ENCODE measurements around the gene PRRT1. TPM values are rescaled to one million over a fixed set of nuclear protein-coding genes. Genes with fewer than 3 reads are reported as not detected.

PRRT1 gene
- total RNA-seq, 2 donors from 2014 or later = 0.72 to 0.90 TPM

DNA sequence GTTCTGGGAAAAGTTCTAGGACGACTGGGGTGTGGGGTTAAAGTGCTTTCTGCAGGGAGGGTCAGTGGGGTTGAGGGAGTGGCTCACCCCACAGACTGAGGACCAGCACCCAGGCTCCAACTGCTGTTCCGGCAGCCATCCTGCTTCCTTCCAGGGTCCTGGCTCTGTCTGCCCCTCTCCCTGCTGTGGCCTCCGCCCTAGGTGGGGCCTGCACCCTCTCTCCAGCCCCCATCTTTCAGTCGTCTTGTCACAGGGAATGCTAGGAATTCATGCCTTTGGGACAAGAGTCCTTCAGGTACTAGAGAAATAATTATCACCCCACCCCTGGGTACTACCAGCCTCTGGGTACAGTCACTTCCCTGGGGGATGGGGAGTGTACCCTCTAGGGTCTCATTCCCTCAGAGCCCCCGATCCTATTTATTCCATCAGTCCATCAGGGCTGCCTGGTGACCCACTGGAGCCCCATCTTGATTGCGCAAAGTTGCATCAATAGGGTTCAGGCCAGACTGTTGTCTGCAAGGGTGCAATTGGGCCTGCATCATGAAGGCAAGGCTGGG lies 32.4 kb upstream of the PRRT1 start, which contains the start of gene AGER:
Gene AGER, minus strand, starts transcription at position 170 of the 557 bp plus-strand sequence. Its CDS starts 31 bp downstream, at position 139.
- intact Hi-C loops (cut with DNase I) = no loop called here
- Histone ChIP-seq H3K36me3 (peaks cover 4% of the 10 kb centered on the region), H3K9ac (ENCODE audit: low read depth in 2 of 2, low read length in 2 of 2) (no peak within 1 kb of the TSS), H3K27me3 (no peaks in the 10 kb centered on the region), H3K9me3 (no peaks in the 10 kb centered on the region), H3K4me3 (no peak within 1 kb of the TSS), H3K4me1 (peaks cover 3% of the 10 kb centered on the region), H3K27ac (no peak within 1 kb of the TSS)
- no peak for TF ChIP-seq CTCF (IDR thresholded peaks at IDR 0.05)
- DNase-seq = no peak

DNA sequence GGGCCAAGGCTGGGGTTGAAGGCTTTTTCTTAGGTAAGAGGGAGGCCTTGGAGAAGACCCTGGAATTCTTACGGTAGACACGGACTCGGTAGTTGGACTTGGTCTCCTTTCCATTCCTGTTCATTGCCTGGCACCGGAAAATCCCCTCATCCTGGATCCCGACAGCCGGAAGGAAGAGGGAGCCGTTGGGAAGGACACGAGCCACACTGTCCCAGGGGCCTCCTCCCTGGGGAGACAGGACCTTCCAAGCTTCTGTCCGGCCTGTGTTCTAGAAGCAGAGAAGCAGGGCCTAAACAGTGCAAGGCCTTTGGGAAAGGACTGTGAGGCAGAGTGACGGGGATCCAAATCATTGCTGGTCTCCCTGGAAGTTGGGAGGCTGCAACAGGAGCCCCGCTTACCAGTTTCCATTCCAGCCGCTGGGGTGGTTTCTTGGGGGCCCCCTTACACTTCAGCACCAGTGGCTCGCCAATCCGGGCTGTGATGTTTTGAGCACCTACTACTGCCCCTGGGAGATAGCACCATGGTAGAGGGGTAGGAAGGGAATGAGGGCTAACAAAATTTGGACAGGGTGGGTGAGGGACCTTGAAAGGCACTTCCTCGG lies 31.8 kb upstream of the PRRT1 start:
- no peak overlapping the region for H3K9ac ChIP-seq (ENCODE audit: low read depth in 2 of 2, low read length in 2 of 2)
- no peak overlapping the region for H3K27ac ChIP-seq
- no peak for DNase-seq
- intact Hi-C loops (cut with DNase I) = no loop called here
- no peaks in the 10 kb centered on the region for H3K27me3 ChIP-seq
- H3K4me3 ChIP-seq = no peak overlapping the region
- H3K4me1 ChIP-seq = peaks cover 6% of the 10 kb centered on the region
- H3K9me3 ChIP-seq = no peaks in the 10 kb centered on the region
- TF ChIP-seq CTCF (IDR thresholded peaks at IDR 0.05) = no peak
- peaks cover 4% of the 10 kb centered on the region for H3K36me3 ChIP-seq

DNA sequence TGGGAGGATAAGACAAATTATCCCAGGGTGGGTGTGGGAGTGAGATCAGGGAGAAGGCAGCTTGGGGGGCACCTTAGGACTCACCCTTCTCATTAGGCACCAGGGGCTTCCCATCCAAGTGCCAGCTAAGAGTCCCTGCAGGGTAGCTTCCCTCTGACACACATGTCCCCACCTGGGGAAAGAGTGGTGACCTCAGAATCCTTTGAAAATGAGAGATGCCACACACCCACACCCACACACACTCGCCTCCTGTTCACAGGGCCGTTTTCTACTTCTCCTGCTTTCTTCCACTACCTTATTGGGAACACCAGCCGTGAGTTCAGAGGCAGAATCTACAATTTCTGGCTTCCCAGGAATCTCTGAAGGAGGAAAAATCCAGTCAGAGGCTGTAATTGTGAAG lies 31.3 kb upstream of the PRRT1 start:
- Histone ChIP-seq H3K4me3 (no peak overlapping the region), H3K27me3 (no peaks in the 10 kb centered on the region), H3K9me3 (no peaks in the 10 kb centered on the region), H3K27ac (no peak overlapping the region), H3K4me1 (peaks cover 6% of the 10 kb centered on the region), H3K9ac (ENCODE audit: low read depth in 2 of 2, low read length in 2 of 2) (no peak overlapping the region), H3K36me3 (peaks cover 4% of the 10 kb centered on the region)
- intact Hi-C loops (cut with DNase I) = no loop called here
- DNase-seq = no peak
- TF ChIP-seq CTCF (IDR thresholded peaks at IDR 0.05) = no peak

DNA sequence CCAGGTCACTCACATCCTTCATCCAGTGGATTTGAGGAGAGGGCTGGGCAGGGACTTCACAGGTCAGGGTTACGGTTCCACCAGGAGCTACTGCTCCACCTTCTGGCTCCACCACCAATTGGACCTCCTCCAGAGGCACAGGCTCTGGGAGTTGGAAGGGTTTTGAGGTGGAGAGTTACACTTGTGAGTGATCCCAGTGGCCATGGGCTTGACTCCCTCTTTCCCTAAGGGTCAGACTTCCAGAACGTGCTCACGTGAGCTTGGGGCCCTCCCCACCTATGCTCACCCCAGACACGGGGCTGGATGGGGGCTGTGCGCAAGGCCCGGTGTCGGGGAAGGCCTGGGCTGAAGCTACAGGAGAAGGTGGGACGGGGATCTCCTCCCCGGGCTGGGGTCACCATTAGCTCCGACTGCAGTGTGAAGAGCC lies 30.8 kb upstream of the PRRT1 start:
- Histone ChIP-seq H3K27ac (no peak overlapping the region), H3K4me1 (peaks cover 6% of the 10 kb centered on the region), H3K27me3 (no peaks in the 10 kb centered on the region), H3K9me3 (no peaks in the 10 kb centered on the region), H3K9ac (ENCODE audit: low read depth in 2 of 2, low read length in 2 of 2) (no peak overlapping the region), H3K36me3 (peaks cover 4% of the 10 kb centered on the region), H3K4me3 (no peak overlapping the region)
- DNase-seq = no peak
- no peak for TF ChIP-seq CTCF (IDR thresholded peaks at IDR 0.05)
- intact Hi-C loops (cut with DNase I) = no loop called here

DNA sequence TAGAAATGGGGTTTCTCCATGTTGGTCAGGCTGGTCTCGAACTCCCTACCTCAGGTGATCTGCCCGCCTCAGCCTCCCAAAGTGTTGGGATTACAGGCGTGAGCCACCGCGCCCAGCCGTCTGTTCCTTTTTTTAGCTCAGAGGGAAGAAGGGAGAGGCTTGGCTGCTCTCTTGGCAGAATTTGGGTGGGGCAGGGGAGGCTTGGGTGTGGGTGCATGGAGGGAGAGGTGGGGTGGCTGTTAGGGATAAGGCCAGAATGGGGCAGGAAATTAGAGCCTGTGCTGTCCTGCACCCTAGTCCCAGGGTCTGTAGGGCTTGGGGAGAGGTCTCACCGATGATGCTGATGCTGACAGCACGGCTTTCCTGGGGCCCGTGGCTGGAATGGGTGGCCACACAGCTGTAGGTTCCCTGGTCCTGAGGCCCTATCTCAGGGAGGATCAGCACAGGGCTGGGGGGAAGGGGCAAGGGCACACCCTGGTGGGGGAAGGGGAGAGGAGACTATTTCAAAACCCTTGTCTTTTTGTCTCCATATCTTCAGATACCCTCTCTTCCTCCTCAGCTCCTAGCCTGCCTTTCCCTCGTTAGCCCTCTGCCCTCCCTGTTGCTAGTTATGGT lies 30.3 kb upstream of the PRRT1 start:
- H3K9me3 ChIP-seq = no peaks in the 10 kb centered on the region
- H3K27ac ChIP-seq = no peak overlapping the region
- intact Hi-C loops (cut with DNase I) = no loop called here
- no peak for TF ChIP-seq CTCF (IDR thresholded peaks at IDR 0.05)
- H3K36me3 ChIP-seq = peaks cover 4% of the 10 kb centered on the region
- H3K4me3 ChIP-seq = no peak overlapping the region
- H3K27me3 ChIP-seq = no peaks in the 10 kb centered on the region
- no peak for DNase-seq
- H3K9ac ChIP-seq (ENCODE audit: low read depth in 2 of 2, low read length in 2 of 2) = no peak overlapping the region
- H3K4me1 ChIP-seq = peaks cover 6% of the 10 kb centered on the region

Data from colonic mucosa (tissue), 4 donors.